ENCODE measurements around the gene LRRC49.

LRRC49 gene

DNA sequence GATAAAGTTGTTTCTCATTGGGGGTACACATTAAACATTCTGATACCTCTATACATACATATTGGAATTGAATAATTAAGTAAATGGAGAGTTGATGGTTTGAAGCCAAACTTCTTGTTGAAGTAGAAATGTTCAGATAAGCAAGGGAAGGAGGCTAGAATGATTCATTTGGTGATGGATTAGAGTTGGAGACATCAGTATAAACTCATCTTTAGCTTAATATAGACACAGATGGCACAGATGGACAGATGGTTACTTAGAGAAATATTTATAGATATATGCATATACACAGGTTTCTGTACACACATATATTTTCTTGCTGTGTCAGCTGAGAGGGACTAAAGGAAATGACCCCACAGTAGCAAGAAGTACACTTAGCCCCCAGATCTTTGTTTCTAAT lies 69.5 kb downstream of the LRRC49 start:
- no peak overlapping the region for H3K4me3 ChIP-seq (ENCODE audit: low read depth, low read length)
- no peak for DNase-seq (ENCODE audit: low read depth)
- TF ChIP-seq, protein P1, sequence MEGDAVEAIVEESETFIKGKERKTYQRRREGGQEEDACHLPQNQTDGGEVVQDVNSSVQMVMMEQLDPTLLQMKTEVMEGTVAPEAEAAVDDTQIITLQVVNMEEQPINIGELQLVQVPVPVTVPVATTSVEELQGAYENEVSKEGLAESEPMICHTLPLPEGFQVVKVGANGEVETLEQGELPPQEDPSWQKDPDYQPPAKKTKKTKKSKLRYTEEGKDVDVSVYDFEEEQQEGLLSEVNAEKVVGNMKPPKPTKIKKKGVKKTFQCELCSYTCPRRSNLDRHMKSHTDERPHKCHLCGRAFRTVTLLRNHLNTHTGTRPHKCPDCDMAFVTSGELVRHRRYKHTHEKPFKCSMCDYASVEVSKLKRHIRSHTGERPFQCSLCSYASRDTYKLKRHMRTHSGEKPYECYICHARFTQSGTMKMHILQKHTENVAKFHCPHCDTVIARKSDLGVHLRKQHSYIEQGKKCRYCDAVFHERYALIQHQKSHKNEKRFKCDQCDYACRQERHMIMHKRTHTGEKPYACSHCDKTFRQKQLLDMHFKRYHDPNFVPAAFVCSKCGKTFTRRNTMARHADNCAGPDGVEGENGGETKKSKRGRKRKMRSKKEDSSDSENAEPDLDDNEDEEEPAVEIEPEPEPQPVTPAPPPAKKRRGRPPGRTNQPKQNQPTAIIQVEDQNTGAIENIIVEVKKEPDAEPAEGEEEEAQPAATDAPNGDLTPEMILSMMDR (IDR thresholded peaks at IDR 0.05; ENCODE audit: insufficient read depth, low read depth, low read length, missing control alignments): no peak

- TF ChIP-seq, protein P1 (IDR thresholded peaks at IDR 0.05; ENCODE audit: insufficient read depth, low read depth, low read length, missing control alignments): no peak
- no peak overlapping the region for H3K4me3 ChIP-seq (ENCODE audit: low read depth, low read length)
- no peak for DNase-seq (ENCODE audit: low read depth)
Observed at GRCh38 chr15:70963199-70963598, 70.6 kb downstream of the LRRC49 start.

GRCh38 chr15:70964058-70964457 lies 71.4 kb downstream of the LRRC49 start:
- TF ChIP-seq, protein P1 (IDR thresholded peaks at IDR 0.05; ENCODE audit: insufficient read depth, low read depth, low read length, missing control alignments): no peak
- DNase-seq (ENCODE audit: low read depth): no peak
- H3K4me3 ChIP-seq (ENCODE audit: low read depth, low read length): no peak overlapping the region

DNA sequence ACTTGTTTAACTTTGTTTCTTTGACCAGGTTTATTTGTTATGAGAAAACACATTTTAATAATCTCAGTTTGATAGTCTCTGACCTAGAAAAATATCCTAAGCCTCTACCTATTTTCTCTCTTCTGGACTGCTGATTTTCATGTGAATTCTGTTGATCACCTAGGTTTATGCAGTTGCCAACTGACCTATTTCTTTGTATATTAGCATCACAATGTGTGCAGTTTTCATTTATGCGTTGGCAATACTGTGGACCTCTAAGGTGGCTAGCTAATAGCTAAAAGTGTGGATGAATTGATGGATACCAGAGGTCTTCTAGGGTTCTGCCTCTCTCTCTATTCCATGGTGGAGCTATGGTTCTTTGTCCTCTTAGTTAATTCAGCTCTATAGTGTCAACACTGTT lies 72.1 kb downstream of the LRRC49 start:
- TF ChIP-seq, protein P1 (IDR thresholded peaks at IDR 0.05; ENCODE audit: insufficient read depth, low read depth, low read length, missing control alignments): no peak
- DNase-seq (ENCODE audit: low read depth): no peak
- no peak overlapping the region for H3K4me3 ChIP-seq (ENCODE audit: low read depth, low read length)

DNA sequence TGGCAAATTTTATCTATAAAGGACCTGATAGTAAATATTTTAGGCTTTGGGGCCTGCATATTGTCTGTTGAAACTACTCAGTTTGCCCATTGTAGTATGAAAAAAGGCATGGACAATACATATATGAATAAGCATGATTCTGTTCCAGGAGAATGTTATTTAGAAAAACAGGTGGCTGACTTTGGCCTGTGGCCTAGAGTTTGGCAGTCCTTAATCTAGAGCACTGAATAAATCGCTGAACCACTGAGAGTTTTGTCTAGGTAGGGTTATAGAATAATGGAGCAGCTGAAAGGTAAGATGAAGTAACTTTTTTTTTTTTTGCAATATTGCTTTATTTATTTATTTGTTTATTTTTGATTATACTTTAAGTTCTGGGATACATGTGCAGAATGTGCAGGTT lies 75.0 kb downstream of the LRRC49 start:
- TF ChIP-seq, protein P1 (IDR thresholded peaks at IDR 0.05; ENCODE audit: insufficient read depth, low read depth, low read length, missing control alignments): no peak
- H3K4me3 ChIP-seq (ENCODE audit: low read depth, low read length): no peak overlapping the region
- DNase-seq (ENCODE audit: low read depth): no peak

GRCh38 chr15:70974004-70974832 lies 81.6 kb downstream of the LRRC49 start:
- peak; percentile 49 for DNase-seq (ENCODE audit: low read depth)
- H3K4me3 ChIP-seq (ENCODE audit: low read depth, low read length): no peak overlapping the region
- TF ChIP-seq, protein P1 (IDR thresholded peaks at IDR 0.05; ENCODE audit: insufficient read depth, low read depth, low read length, missing control alignments): peak; percentile 22

DNA sequence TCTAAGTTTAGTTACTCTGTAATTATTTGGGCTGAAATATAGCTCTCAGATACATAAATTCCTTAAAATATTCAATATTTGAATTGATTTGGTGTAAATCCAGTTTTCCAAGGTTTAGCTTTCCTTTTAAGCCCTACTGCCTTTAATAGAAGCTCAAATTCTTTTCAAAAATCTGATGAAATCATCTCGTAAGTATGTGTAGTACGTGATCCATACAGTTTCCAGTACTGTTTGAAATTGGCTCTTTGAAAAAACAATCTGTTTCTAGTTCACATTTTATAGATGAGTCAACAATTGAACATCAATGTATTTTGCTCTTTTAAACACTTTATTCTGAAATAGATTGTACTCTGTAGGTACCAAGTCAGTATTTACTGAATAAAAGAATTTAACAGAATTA lies 84.2 kb downstream of the LRRC49 start:
- TF ChIP-seq, protein P1 (IDR thresholded peaks at IDR 0.05; ENCODE audit: insufficient read depth, low read depth, low read length, missing control alignments): no peak
- DNase-seq (ENCODE audit: low read depth): no peak
- no peak overlapping the region for H3K4me3 ChIP-seq (ENCODE audit: low read depth, low read length)
